ENCODE measurements around the gene FBXO31.

FBXO31 gene

GRCh38 chr16:87383505-87384161 is at the start of gene FBXO31:
FBXO31 (minus strand) TSS chr16:87383776; CDS start chr16:87383744, 32 bp downstream.
- DNase-seq, result peak; percentile 91

GRCh38 chr16:87432330-87432915 is 48.8 kb upstream of the FBXO31 start:
- no peak for DNase-seq

DNA sequence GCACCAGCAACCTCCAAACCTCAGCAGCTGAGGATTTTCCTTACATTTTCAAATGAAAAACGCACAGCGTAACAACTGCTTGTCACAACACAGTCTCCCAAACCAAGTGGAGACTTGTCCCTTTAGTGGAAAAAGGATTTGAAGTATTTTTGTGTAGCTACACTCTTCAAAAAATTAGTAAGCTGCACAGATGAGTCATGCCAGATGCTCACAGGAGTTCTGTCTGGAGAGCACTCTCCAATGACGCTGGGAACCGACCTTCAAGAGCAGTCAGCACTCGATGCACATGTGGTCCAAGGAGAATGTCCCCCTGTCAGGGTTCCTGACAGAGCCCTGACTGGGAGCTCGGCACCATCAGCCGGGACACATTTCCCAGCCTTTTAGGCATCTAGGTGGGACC is 48.4 kb upstream of the FBXO31 start:
- no peak for DNase-seq

GRCh38 chr16:87426423-87427215 is 43.0 kb upstream of the FBXO31 start:
- peak; percentile 3 for DNase-seq

DNA sequence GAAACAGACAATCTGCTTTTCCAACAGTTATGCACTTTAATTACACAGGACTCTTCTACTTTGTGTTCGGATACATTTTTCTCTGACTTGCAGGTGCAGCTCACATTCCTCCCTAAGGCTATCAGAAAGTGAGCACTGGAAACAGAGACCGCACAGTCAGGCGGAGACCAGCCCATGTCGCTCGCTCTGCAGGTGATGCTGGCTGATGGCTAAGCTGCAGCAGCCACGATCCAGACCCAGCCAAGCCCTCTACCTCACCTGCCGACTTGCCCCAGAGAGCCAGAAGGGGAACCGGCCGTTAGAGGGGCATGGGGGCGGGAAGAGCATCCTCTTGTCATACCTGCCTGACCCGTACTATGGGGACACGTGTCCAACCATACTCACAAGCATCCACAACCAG is 42.4 kb upstream of the FBXO31 start:
- DNase-seq, result peak; percentile 8

- DNase-seq, result peak; percentile 0
Measured at GRCh38 chr16:87424266-87424665, 40.7 kb upstream of the FBXO31 start.

DNA sequence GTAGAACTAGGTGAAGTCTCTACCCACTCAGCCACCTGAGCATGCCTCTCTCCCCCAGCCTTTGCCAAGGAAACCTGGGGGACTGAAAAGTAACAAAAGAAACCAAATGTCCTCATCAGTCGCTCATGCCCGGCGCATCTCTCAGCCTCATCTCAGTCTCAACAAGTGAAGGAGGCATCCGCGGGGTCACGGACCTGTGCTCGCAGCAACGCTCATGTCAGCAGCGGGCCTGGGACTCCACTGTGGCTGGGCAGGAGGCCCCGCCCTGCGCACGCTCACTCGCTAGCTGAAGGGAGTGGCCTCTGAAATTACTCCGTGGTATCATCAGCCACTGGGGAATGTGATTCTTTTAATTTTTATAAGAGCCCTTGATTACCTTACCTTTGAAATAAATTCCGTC is 39.9 kb upstream of the FBXO31 start:
- no peak for DNase-seq

DNA sequence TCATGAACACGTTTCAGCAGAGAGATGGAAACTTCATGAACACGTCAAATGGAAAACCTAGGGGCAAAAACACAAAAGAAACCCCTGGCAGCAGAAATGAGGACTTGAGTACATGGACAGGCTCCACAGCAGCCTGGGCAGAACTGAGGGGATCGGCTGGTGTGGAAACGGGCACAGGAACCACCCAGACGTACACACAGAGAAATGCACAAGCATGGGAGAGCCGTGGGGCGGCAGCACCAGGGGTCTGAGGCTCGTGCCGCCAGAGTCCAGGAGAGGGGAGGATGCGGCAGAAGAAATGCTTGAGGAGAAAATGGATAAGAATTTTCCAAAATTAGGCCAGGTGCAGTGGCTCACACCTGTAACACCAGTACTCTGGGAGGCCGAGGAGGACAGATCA is 38.5 kb upstream of the FBXO31 start:
- DNase-seq, result no peak

- peak; percentile 7 for DNase-seq
Measured at GRCh38 chr16:87421003-87421912, 37.7 kb upstream of the FBXO31 start.

- DNase-seq, result peak; percentile 11
Measured at GRCh38 chr16:87420026-87421002, 36.7 kb upstream of the FBXO31 start.

DNA sequence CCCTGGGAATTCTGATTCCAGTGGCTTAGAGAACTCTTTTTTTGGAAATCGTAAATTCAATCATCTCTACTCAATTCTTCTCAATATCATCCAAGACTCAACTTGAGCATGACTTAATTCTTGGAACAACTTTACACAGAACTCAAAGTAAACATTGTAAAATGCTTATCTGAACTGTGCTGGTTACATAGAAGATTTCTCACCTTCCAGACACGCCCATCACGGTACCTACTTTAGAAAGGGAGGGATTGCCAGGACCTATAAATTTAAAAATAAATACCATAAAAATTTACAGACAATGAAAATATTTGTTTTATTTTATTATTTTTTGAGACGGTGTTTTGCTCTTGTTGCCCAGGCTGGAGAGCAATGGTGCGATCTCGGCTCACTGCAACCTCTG is 35.1 kb upstream of the FBXO31 start:
- DNase-seq, result no peak

DNA sequence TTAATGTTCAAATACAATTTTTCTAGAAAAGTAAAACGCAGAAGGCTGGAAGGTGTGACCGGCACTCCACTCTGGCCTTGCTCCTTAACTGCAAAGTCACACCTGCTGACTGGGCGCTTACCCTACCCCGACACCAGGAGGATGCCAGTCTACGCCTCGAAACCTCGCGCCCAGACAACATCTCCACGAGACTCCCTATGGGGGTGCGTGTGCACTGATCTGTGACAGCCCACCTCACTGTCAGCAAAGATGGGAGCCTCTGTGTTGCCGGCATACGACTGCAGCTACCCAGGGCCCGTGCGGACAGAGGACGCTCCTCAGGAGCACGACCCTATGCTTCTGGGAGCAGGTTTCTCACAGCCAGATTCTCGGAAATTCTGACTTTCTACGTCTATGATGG is 34.6 kb upstream of the FBXO31 start:
- peak; percentile 12 for DNase-seq

DNA sequence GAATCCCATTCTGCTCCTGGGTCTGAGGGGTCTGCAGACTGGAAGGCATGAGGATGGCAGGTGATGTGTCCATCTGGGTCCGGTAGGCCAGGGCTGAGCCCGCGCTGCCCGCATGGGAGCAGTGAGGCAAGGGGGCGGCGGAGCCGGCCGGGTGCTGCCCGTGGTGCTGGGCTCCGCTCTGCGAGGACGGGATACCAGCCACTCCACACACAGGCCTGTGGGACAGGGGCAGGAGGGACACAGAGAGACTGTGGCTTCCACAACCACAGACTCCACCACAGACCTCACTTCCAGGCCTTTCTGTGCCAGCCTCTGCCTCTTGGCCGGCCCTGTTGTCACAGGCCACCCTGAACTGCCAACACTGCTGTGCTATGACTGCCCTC is 33.9 kb upstream of the FBXO31 start:
- no peak for DNase-seq

DNA sequence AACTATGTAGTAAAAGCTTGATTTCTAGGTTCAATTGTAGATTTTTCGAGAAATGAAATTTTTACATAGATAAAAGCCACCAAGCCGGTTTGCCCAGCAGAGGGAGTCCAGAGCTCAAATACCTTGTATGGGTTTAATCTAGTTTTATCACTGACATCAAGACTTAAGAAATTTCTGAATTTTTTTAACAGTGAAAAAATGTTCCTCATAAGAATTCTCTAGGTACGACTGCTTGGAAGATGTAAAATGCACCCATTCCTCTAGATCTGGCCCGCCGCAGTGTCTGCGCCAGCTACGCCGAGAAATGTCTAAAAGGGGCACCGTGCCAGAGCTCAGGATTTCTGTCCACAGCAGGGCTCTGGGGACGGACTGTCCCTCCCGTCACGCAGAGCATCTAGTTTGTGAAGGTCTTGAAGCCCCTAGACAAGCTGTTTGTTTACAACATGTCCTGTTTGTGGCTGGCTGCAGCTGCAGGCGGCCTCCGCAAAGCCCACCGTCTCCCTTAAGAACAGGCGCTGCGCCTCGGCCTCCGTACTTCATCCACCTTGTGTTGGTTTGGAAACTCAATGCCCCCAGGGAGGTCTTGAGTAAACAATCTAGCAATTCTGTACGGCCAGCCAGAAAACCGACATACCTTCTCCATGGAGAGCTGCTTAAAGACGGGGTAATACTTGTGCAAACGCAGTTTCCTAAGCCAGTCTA is 33.4 kb upstream of the FBXO31 start:
- peak; percentile 36 for DNase-seq

GRCh38 chr16:87415441-87415840 is 31.9 kb upstream of the FBXO31 start:
- DNase-seq, result peak; percentile 8

DNA sequence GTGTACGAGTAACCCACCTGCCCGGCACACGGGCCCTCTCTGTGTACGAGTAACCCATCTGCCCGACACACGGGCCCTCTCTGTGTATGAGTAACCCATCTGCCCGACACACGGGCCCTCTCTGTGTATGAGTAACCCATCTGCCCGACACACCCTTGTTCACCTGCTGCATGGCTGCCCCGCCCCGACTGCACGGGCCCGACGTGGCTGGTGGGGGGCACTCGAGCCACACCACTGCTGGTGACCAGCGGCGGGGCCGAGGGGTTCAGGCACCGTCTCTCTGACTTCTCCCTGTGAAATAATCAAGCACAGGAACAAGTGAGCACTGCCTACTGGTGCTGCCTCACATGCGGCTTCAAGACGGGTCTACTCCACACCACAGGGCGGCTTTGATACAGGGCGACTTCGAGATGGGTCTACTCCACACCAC is 30.7 kb upstream of the FBXO31 start:
- no peak for DNase-seq

- no peak for DNase-seq
Measured at GRCh38 chr16:87412996-87413421, 29.4 kb upstream of the FBXO31 start.

GRCh38 chr16:87412371-87412995 is 28.9 kb upstream of the FBXO31 start:
- no peak for DNase-seq

DNA sequence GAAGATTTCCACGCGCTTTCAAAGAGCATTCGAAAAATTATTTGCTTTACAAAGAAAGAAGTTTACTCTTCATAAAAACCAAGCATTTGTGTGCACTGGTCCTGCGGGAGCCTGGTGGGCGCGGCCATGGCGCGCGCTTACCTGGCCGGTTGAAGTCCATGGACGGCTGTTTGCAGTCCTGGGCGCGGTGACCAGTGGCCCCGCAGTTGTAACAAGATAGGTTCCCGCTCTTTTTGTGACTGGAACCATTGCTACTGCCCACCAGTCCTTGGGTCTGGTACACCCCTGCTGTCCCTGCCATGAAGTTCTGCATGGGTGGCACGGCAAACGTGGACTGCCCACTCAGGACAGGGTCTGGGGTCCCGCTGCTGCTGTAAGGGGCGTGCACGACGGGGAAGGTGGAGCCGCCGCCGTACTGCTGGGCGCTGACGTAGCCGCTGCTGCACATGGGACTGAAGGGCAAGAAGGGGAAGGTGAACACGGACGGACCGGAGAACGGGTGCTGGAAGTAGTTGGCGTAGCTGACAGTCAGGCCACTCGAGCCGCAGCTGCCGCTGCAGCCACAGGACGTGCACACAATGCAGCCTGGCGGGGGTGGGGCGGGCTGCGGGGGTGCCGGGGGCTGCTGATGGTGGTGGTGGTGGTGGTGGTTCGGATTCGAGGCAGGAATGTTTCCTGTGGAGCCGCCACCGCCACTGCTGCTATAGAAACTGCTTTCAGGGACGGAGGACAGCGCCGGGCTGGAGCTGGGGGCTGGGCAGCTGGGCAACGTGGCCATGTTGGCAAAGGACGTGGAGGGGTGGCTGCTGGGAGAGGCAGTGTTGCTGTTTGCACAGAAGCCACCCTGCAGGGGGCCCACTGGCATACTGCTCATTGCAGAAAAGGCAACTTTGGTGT is 28.0 kb upstream of the FBXO31 start:
- no peak for DNase-seq
